ENCODE results near the gene SLC31A1.
"Not testable (repeated sequence)": the region's sequence is repeated elsewhere in the genome, so short reads cannot be mapped to it uniquely, and the experiment has no call there.

Gene SLC31A1

GRCh38 chr9:113221800-113222481 lies 597 bp downstream of the SLC31A1 start:
- peak; percentile 57 for DNase-seq

- DNase-seq: no peak
These were observed 1.1 kb downstream of the SLC31A1 start for GRCh38 chr9:113222482-113222841.

GRCh38 chr9:113223963-113224362 lies 2.6 kb downstream of the SLC31A1 start:
- DNase-seq: no peak

- DNase-seq: no peak
These were observed 6.1 kb downstream of the SLC31A1 start for GRCh38 chr9:113227436-113227835.

GRCh38 chr9:113228130-113228665 lies 6.9 kb downstream of the SLC31A1 start:
- DNase-seq: no peak

GRCh38 chr9:113231701-113232100 lies 10.4 kb downstream of the SLC31A1 start:
- peak; percentile 33 for DNase-seq

GRCh38 chr9:113235701-113236255 lies 14.4 kb downstream of the SLC31A1 start:
- not testable (repeated sequence) for DNase-seq

- DNase-seq: no peak
These were observed 15.7 kb downstream of the SLC31A1 start for GRCh38 chr9:113237026-113237425.

GRCh38 chr9:113238202-113238858 lies 17.0 kb downstream of the SLC31A1 start:
- DNase-seq: no peak

GRCh38 chr9:113238859-113239232 lies 17.5 kb downstream of the SLC31A1 start:
- DNase-seq: no peak

GRCh38 chr9:113241161-113241560 lies 19.8 kb downstream of the SLC31A1 start:
- no peak for DNase-seq

- DNase-seq: no peak
These were observed 23.2 kb downstream of the SLC31A1 start for GRCh38 chr9:113244556-113244955.

GRCh38 chr9:113245894-113246293 lies 24.6 kb downstream of the SLC31A1 start:
- DNase-seq: no peak

- no peak for DNase-seq
These were observed 25.6 kb downstream of the SLC31A1 start for GRCh38 chr9:113246928-113247327.

GRCh38 chr9:113247640-113248039 lies 26.3 kb downstream of the SLC31A1 start:
- DNase-seq: no peak

GRCh38 chr9:113249661-113250060 lies 28.3 kb downstream of the SLC31A1 start:
- DNase-seq: not testable (repeated sequence)

GRCh38 chr9:113250807-113251206 lies 29.5 kb downstream of the SLC31A1 start:
- DNase-seq: no peak

- DNase-seq: no peak
These were observed 33.6 kb downstream of the SLC31A1 start for GRCh38 chr9:113254991-113255390.

GRCh38 chr9:113255438-113255837 lies 34.1 kb downstream of the SLC31A1 start:
- DNase-seq: peak; percentile 56

- DNase-seq: no peak
These were observed 36.5 kb downstream of the SLC31A1 start for GRCh38 chr9:113257863-113258262.

- DNase-seq: no peak
These were observed 36.9 kb downstream of the SLC31A1 start for GRCh38 chr9:113258282-113258681.

- no peak for DNase-seq
These were observed 40.8 kb downstream of the SLC31A1 start for GRCh38 chr9:113261917-113262671.

- DNase-seq: no peak
These were observed 44.8 kb downstream of the SLC31A1 start for GRCh38 chr9:113266174-113266573.

Data from hematopoietic multipotent progenitor cell treated with erythropoietin and hydrocortisone succinate and interleukin-3 and kit ligand, for 4 days (in vitro differentiated cells).